Measurements from ENCODE around the gene UNC50.
A peak's percentile ranks its signal among the peaks of the same experiment; 100 is the strongest.

The UNC50 gene

GRCh38 chr2:98649135-98649991, 41.0 kb downstream of the UNC50 start:
- DNase-seq (ENCODE audit: low read depth), result peak; percentile 91
- H3K4me3 ChIP-seq (ENCODE audit: low read depth, low read length), result no peak overlapping the region
- TF ChIP-seq, protein P1, sequence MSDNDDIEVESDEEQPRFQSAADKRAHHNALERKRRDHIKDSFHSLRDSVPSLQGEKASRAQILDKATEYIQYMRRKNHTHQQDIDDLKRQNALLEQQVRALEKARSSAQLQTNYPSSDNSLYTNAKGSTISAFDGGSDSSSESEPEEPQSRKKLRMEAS (IDR thresholded peaks at IDR 0.05; ENCODE audit: low read depth, low read length), result no peak
- TF ChIP-seq CTCF (IDR thresholded peaks at IDR 0.05; ENCODE audit: low read depth, low read length), result peak; percentile 99

GRCh38 chr2:98649992-98650375, 41.6 kb downstream of the UNC50 start:
- H3K4me3 ChIP-seq (ENCODE audit: low read depth, low read length), result no peak overlapping the region
- TF ChIP-seq POLR2A (IDR thresholded peaks at IDR 0.05; ENCODE audit: extremely low read depth, insufficient read length) (no peak), CTCF (IDR thresholded peaks at IDR 0.05; ENCODE audit: low read depth, low read length) (no peak), MYC (IDR thresholded peaks at IDR 0.05; ENCODE audit: low read depth, low read length) (no peak)
- TF ChIP-seq, protein P1 (IDR thresholded peaks at IDR 0.05; ENCODE audit: low read depth, low read length), result no peak
- no peak for DNase-seq (ENCODE audit: low read depth)

GRCh38 chr2:98650998-98651397, 42.6 kb downstream of the UNC50 start:
- H3K4me3 ChIP-seq (ENCODE audit: low read depth, low read length), result no peak overlapping the region
- TF ChIP-seq POLR2A (IDR thresholded peaks at IDR 0.05; ENCODE audit: extremely low read depth, insufficient read length), result no peak
- TF ChIP-seq, protein P1 (IDR thresholded peaks at IDR 0.05; ENCODE audit: low read depth, low read length), result no peak
- no peak for TF ChIP-seq MYC (IDR thresholded peaks at IDR 0.05; ENCODE audit: low read depth, low read length)
- no peak for DNase-seq (ENCODE audit: low read depth)

DNA sequence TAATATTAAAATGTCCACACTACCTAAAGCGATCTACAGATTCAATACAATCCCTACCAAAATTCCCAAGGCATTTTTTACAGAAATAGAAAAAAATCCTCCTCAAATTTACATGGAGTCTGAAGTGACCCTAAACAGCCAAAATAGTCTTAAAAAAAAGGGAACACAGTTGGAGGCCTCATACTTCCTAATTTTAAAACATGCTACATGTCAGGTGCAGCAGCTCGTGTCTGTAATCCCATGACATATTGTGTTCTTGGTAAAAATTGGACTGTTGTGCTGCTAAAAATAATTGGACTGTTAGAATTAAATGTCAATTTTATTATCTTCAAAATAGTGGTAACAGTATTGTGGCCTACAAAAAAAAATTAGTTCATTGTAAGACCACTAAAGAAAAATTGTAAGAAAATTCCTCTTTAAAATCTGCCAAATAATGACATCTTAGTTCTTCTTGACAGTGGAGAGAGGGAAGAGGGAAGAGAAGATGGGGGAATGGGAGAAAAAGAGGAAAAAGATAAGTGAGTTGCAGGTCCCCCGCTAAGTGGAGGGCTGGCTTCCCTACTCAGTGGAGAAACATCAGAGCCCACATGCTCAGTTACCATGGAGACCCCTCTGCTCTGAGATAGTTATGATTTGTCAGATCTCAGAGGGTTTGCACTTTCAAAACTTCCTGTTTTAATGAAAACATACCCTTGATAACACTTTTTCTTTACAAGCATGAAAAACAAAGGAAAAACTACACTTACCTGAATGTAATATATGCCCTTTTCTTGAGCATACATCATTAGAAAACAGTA, 46.5 kb downstream of the UNC50 start:
- DNase-seq (ENCODE audit: low read depth), result peak; percentile 87

GRCh38 chr2:98656800-98657199, 48.4 kb downstream of the UNC50 start:
- H3K4me3 ChIP-seq (ENCODE audit: low read depth, low read length), result no peak overlapping the region
- TF ChIP-seq MYC (IDR thresholded peaks at IDR 0.05; ENCODE audit: low read depth, low read length) (peak; percentile 90), POLR2A (IDR thresholded peaks at IDR 0.05; ENCODE audit: extremely low read depth, insufficient read length) (no peak), CTCF (IDR thresholded peaks at IDR 0.05; ENCODE audit: low read depth, low read length) (peak; percentile 33)
- TF ChIP-seq, protein P1 (IDR thresholded peaks at IDR 0.05; ENCODE audit: low read depth, low read length), result peak; percentile 85
- DNase-seq (ENCODE audit: low read depth), result peak; percentile 93

More for the DNA sequence above, 46.5 kb downstream of the UNC50 start:
- H3K4me3 ChIP-seq (ENCODE audit: low read depth, low read length), result no peak overlapping the region
- TF ChIP-seq POLR2A (IDR thresholded peaks at IDR 0.05; ENCODE audit: extremely low read depth, insufficient read length) (no peak), MYC (IDR thresholded peaks at IDR 0.05; ENCODE audit: low read depth, low read length) (no peak), CTCF (IDR thresholded peaks at IDR 0.05; ENCODE audit: low read depth, low read length) (no peak)
- TF ChIP-seq, protein P1 (IDR thresholded peaks at IDR 0.05; ENCODE audit: low read depth, low read length), result no peak
